Thymus (tissue), 11 donors: ENCODE measurements around the gene PDGFB. TPM values are rescaled to one million over a fixed set of nuclear protein-coding genes. Genes with fewer than 3 reads are reported as not detected.

Experiments
- DNase-seq, 9 donors: peaks; one replicate each; pipeline ENCODE4 v3.0.0-alpha.2; 2013; ENCODE audit warnings: low spot score in 9 of 9, low read depth in 6 of 9, missing footprints in 1 of 9
- H3K27ac ChIP-seq, 2 donors: one replicate each; pipeline ENCODE4 v1.5.1; 2013; ENCODE audit warnings: control low read depth in 1 of 2, low read depth in 1 of 2, low read length in 1 of 2, mild to moderate bottlenecking in 1 of 2, moderate library complexity in 1 of 2
- H3K27me3 ChIP-seq, 2 donors: one replicate each; pipeline ENCODE4 v1.5.1; 2013; ENCODE audit warnings: low read length in 1 of 2; ENCODE audit not compliant: control insufficient read depth in 2 of 2, insufficient read depth in 1 of 2
- H3K36me3 ChIP-seq, 2 donors: one replicate each; pipeline ENCODE4 v1.5.1; 2013; ENCODE audit warnings: low read length in 1 of 2, mild to moderate bottlenecking in 1 of 2, moderate library complexity in 1 of 2; ENCODE audit not compliant: control insufficient read depth in 2 of 2, insufficient read depth in 2 of 2
- H3K4me1 ChIP-seq, 2 donors: one replicate each; pipeline ENCODE4 v1.5.1; 2013; ENCODE audit warnings: low read length in 2 of 2; ENCODE audit not compliant: control insufficient read depth in 2 of 2, insufficient read depth in 2 of 2
- H3K4me3 ChIP-seq, 2 donors: one replicate each; pipeline ENCODE4 v1.5.1; 2013; ENCODE audit warnings: low read length in 2 of 2, control low read depth in 1 of 2, mild to moderate bottlenecking in 1 of 2
- H3K9me3 ChIP-seq, 2 donors: one replicate each; pipeline ENCODE4 v1.5.1; 2013; ENCODE audit warnings: low read length in 1 of 2, mild to moderate bottlenecking in 1 of 2; ENCODE audit not compliant: control insufficient read depth in 2 of 2, insufficient read depth in 1 of 2
- WGBS: extraction: QIAGEN DNeasy Blood & Tissue Kit; methylation state at CpG from one replicate; pipeline ENCODE4 v1.1.7; 2013; 5-methylcytosine and 5-hydroxymethylcytosine counted together
- polyA plus RNA-seq: library from polyadenylated mRNA; stranded (reverse); fragments of 200-250 nt; gene quantifications from one replicate; pipeline ENCODE4 v1.2.3, GENCODE V29; 2013
- total RNA-seq: library from RNA; stranded (reverse); fragments of 120-200 nt; gene quantifications from one replicate; pipeline ENCODE4 v1.2.4, GENCODE V29; 2013
- donor health status: healthy.

Gene PDGFB
- total and polyA plus RNA-seq, 2 donors: 1.6 to 4.3 TPM

- no peaks in the 10 kb centered on the region for H3K36me3 ChIP-seq
- no peaks in the 10 kb centered on the region for H3K4me1 ChIP-seq
- 73% methylated on average over 23 of the region's 23 CpGs for WGBS
- no peak overlapping the region for H3K27ac ChIP-seq
- H3K4me3 ChIP-seq: no peak overlapping the region
- peaks cover 1 to 20% of the 10 kb centered on the region in 2 donors for H3K9me3 ChIP-seq
- peaks cover 0 to 22% of the 10 kb centered on the region in 2 donors for H3K27me3 ChIP-seq
- no peak for DNase-seq
Observed at GRCh38 chr22:39184586-39185577, 59.9 kb downstream of the PDGFB start.

- Histone ChIP-seq H3K4me1 (no peaks in the 10 kb centered on the region), H3K36me3 (no peaks in the 10 kb centered on the region), H3K4me3 (no peak overlapping the region), H3K9me3 (peaks cover 1 to 20% of the 10 kb centered on the region in 2 donors), H3K27ac (no peak overlapping the region), H3K27me3 (peaks cover 0 to 19% of the 10 kb centered on the region in 2 donors)
- 87% methylated on average over 13 of the region's 13 CpGs for WGBS
- DNase-seq: no peak
Observed at GRCh38 chr22:39183991-39184585, 60.7 kb downstream of the PDGFB start.

DNA sequence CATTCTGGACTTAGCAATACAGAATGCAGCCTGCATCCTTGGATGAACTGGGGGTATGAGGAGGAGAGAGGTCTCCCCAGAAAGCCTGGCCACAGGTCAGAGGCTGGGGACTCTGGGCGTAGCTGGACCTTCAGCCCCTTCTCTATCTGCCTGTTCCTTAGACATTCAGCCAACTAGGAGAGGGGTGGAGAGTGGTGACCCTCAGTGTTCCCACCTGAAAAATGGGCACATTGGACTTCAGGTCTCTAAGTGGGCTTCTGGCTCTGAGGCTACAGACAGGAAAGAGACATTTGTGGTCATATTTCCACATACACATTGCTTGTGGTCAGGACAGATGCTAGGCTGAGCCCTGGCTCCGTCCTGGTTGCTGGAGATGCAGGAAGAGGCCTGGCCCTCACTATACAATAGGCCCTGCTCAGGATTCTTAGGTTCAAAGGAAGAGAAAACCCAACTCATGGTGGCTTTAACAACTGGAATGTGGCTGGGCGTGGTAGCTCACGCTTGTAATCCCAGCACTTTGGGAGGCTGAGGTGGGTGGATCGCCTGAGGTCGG lies 62.2 kb downstream of the PDGFB start:
- peaks cover 1 to 20% of the 10 kb centered on the region in 2 donors for H3K9me3 ChIP-seq
- no peaks in the 10 kb centered on the region for H3K4me1 ChIP-seq
- no peak for DNase-seq
- no peaks in the 10 kb centered on the region for H3K36me3 ChIP-seq
- 83% methylated on average over 6 of the region's 6 CpGs for WGBS
- peaks cover 0 to 19% of the 10 kb centered on the region in 2 donors for H3K27me3 ChIP-seq
- H3K4me3 ChIP-seq: no peak overlapping the region
- no peak overlapping the region for H3K27ac ChIP-seq

DNA sequence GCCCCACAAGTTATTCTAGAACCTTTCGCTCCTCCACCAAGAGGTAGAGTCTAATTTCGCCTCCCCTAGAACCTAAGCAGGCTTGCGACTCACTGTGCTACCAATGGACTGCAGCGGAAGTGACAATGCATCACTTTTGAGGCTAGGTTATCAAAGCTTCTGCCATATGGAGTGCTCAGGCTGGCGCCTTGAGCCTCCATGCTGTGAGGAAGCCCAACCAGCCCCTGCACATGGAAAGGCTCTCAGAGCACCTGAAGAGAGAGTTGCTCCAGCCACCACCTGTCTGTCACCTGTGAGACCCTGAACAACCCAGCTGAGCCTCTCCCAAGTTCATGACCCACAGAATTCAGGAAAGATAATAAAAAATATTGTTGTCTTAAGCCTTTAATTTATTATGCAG lies 63.0 kb downstream of the PDGFB start:
- no peak for DNase-seq
- Histone ChIP-seq H3K4me3 (no peak overlapping the region), H3K4me1 (no peaks in the 10 kb centered on the region), H3K9me3 (peaks cover 1 to 20% of the 10 kb centered on the region in 2 donors), H3K27ac (no peak overlapping the region), H3K27me3 (peaks cover 0 to 19% of the 10 kb centered on the region in 2 donors), H3K36me3 (no peaks in the 10 kb centered on the region)
- WGBS: 91% methylated on average over 5 of the region's 5 CpGs

GRCh38 chr22:39181356-39181755 lies 63.4 kb downstream of the PDGFB start:
- Histone ChIP-seq H3K4me3 (no peak overlapping the region), H3K27me3 (peaks cover 0 to 19% of the 10 kb centered on the region in 2 donors), H3K9me3 (peaks cover 1 to 17% of the 10 kb centered on the region in 2 donors), H3K4me1 (no peaks in the 10 kb centered on the region), H3K36me3 (no peaks in the 10 kb centered on the region), H3K27ac (no peak overlapping the region)
- 98% methylated on average over 8 of the region's 8 CpGs for WGBS
- no peak for DNase-seq

DNA sequence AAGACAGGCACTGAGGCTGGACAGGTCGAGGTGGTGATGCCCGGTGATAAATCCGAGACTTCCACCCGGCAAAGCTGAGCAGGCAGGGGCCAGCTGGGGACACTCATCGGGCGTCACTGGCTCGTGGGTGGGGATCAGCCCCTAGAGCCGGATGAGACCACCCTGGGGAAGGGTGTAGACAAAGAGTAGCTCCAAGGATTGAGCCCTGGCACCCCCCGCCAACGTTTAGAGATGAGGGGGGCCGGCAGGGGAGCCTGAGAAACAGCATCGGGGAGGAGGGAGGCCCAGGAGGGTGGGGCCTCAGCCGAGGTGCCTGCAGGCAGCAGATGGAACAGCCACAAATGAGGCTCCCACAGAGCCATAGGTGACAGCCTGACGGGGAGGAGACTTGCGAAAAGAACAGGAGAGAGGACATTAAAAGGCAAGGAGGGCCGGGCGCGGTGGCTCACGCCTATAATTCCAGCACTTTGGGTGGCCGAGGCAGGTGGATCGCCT lies 64.9 kb downstream of the PDGFB start:
- H3K27me3 ChIP-seq: peaks cover 0 to 11% of the 10 kb centered on the region in 2 donors
- WGBS: 85% methylated on average over 21 of the region's 21 CpGs
- H3K9me3 ChIP-seq: peaks cover 1 to 17% of the 10 kb centered on the region in 2 donors
- no peaks in the 10 kb centered on the region for H3K36me3 ChIP-seq
- no peak overlapping the region for H3K27ac ChIP-seq
- DNase-seq: no peak
- no peak overlapping the region for H3K4me3 ChIP-seq
- H3K4me1 ChIP-seq: peaks cover under 1 to 6% of the 10 kb centered on the region in 2 donors

GRCh38 chr22:39179401-39179827 lies 65.4 kb downstream of the PDGFB start:
- Histone ChIP-seq H3K4me1 (peaks cover 5 to 11% of the 10 kb centered on the region in 2 donors), H3K9me3 (peaks cover 1 to 17% of the 10 kb centered on the region in 2 donors), H3K36me3 (no peaks in the 10 kb centered on the region), H3K27ac (no peak overlapping the region), H3K4me3 (no peak overlapping the region), H3K27me3 (peaks cover 0 to 7% of the 10 kb centered on the region in 2 donors)
- WGBS: 96% methylated on average over 6 of the region's 6 CpGs
- no peak for DNase-seq

DNA sequence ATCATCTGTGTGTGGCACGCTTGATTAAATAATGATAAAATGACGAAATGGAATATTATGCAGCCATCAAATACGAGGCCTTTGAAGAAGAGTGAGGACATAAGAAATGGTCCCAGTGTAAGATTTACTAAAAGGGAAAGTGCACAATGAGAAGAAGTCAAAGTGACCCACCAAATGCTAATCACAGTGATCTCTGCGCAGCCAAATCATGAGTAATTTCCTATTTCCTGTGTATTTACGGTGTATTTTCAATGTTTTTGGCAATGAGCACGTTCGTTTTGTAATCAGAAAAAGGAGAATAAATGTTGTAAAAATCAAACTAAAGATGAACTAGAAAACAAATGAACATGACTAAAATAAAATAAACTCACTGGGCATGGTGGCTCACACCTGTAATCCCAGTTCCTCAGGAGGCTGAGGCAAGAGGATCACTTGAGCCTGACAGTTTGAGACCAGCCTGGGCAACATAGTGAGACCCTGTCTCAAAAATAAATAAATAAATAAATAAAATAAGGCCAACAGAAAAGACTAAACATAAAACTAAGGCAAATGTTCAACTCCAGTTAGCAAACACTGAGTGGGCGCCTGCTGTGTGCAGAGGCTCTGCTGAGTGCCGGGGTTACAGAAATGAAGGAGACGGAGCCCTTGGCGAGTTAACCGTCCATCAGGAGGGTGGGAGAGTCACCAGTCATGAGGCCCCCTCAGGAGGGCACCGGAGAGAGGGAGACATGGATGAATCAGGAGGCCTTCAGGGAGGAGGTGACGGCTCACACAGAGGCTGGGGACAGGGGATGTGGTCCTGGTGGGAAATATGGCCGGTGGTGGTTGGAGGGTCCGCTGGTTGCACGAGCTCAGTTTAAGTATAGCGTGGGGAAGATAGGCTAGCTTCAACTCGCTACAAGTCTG lies 66.3 kb downstream of the PDGFB start:
- Histone ChIP-seq H3K27me3 (peaks cover 0 to 2% of the 10 kb centered on the region in 2 donors), H3K27ac (no peak overlapping the region), H3K9me3 (peaks cover 1 to 13% of the 10 kb centered on the region in 2 donors), H3K4me1 (peaks cover 13 to 20% of the 10 kb centered on the region in 2 donors), H3K36me3 (no peaks in the 10 kb centered on the region), H3K4me3 (no peak overlapping the region)
- DNase-seq: no peak
- WGBS: 93% methylated on average over 19 of the region's 19 CpGs
